ENCODE results near the gene TPK1. TPM values are rescaled to one million over a fixed set of nuclear protein-coding genes. Genes with fewer than 3 reads are reported as not detected.
A peak's percentile ranks its signal among the peaks of the same experiment; 100 is the strongest.

TPK1 gene
- polyA plus RNA-seq, 1 of the 3 experiments (the other 2 are of a cell fraction): 3.3 TPM

DNA sequence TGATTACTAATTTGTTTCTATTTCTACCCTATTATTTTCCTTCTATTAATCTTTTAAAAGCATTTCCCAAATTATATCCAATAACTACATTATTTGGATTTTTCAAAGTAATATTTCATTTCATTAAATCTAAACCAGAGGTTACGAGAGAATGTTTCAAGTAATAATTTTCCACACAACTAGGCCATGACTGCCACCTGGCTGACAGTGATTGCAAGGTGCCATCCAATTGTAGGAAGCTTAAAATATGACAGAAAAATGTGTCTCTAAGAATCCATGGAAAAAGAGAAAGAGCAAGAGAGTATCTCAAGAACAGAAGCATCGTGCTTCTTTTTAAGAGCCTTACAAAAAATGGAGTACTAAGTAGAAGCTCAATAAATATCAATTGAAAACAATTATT is 48.7 kb downstream of the TPK1 start:
- CTCF ChIA-PET: interaction anchor here (0.6 to 1.4 kb wide), 4 partner anchors 10 to 49 kb away, joined by 3 to 4 read pairs (median 3); no protein-coding TSS in a partner anchor
- WGBS (ENCODE audit: low lambda C conversion rate): 22% methylated on average over 2 of the region's 2 CpGs

DNA sequence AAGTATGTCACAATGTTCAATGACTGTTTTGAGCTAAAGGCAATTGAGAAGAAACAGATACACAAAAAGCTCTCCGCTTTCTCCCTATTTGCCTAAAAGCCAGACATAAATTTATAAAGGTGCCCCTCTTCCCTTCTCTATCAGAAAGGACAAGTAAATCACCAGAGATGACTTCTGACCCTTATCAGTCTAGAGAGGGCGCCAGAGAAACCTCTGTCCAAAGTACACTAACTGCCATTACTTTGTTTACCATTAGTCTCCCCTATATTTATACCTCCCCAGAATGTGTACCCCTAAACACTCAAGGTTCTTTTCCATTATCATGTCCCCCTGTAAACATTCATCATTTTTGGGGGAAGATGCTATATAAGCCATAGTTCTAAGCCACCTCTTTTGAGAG is 49.3 kb downstream of the TPK1 start:
- no peaks in the 10 kb centered on the region for H3K4me1 ChIP-seq (ENCODE audit: control insufficient read depth in 1 of 2, insufficient read depth in 2 of 2, low read depth in 1 of 2, low read length in 1 of 2)
- no peak overlapping the region for H2AFZ ChIP-seq (ENCODE audit: low read depth)
- no peak overlapping the region for H3K4me3 ChIP-seq (ENCODE audit: low read depth in 2 of 2, low read length in 1 of 2)
- H3K9ac ChIP-seq: no peak overlapping the region
- ChIA-PET CTCF (interaction anchor here (0.6 to 0.7 kb wide), 2 partner anchors 9 to 92 kb away, joined by 3 read pairs; no protein-coding TSS in a partner anchor), POLR2A (no interaction called here)
- no peak overlapping the region for H3K4me2 ChIP-seq
- H3K9me3 ChIP-seq: no peaks in the 10 kb centered on the region
- peaks cover 3% of the 10 kb centered on the region for H3F3A ChIP-seq (replicated peaks; ENCODE audit: insufficient read depth)
- H3K9me2 ChIP-seq: no peaks in the 10 kb centered on the region
- H3K27ac ChIP-seq (ENCODE audit: low read depth in 2 of 2, low read length in 1 of 2): no peak overlapping the region
- 2% methylated on average over 2 of the region's 2 CpGs for WGBS (ENCODE audit: low lambda C conversion rate)
- H3K27me3 ChIP-seq (ENCODE audit: insufficient read depth): no peaks in the 10 kb centered on the region
- no peaks in the 10 kb centered on the region for H4K20me1 ChIP-seq (ENCODE audit: insufficient read depth)
- no peak for DNase-seq
- H3K36me3 ChIP-seq (replicated peaks in 1 of 2; ENCODE audit: control insufficient read depth in 1 of 2, insufficient read depth in 2 of 2, low read length in 1 of 2): no peaks in the 10 kb centered on the region
- no peaks in the 10 kb centered on the region for H3K79me2 ChIP-seq (ENCODE audit: insufficient read depth)
- TF ChIP-seq, protein P1, sequence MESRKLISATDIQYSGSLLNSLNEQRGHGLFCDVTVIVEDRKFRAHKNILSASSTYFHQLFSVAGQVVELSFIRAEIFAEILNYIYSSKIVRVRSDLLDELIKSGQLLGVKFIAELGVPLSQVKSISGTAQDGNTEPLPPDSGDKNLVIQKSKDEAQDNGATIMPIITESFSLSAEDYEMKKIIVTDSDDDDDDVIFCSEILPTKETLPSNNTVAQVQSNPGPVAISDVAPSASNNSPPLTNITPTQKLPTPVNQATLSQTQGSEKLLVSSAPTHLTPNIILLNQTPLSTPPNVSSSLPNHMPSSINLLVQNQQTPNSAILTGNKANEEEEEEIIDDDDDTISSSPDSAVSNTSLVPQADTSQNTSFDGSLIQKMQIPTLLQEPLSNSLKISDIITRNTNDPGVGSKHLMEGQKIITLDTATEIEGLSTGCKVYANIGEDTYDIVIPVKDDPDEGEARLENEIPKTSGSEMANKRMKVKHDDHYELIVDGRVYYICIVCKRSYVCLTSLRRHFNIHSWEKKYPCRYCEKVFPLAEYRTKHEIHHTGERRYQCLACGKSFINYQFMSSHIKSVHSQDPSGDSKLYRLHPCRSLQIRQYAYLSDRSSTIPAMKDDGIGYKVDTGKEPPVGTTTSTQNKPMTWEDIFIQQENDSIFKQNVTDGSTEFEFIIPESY (IDR thresholded peaks at IDR 0.05; ENCODE audit: borderline replicate concordance, low read depth): no peak
- TF ChIP-seq, protein P2, sequence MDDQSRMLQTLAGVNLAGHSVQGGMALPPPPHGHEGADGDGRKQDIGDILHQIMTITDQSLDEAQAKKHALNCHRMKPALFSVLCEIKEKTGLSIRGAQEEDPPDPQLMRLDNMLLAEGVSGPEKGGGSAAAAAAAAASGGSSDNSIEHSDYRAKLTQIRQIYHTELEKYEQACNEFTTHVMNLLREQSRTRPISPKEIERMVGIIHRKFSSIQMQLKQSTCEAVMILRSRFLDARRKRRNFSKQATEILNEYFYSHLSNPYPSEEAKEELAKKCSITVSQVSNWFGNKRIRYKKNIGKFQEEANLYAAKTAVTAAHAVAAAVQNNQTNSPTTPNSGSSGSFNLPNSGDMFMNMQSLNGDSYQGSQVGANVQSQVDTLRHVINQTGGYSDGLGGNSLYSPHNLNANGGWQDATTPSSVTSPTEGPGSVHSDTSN (IDR thresholded peaks at IDR 0.05): no peak
- TF ChIP-seq NRF1 (IDR thresholded peaks at IDR 0.05; ENCODE audit: low read depth, low read length) (no peak), TEAD4 (IDR thresholded peaks at IDR 0.05; ENCODE audit: borderline replicate concordance, insufficient read depth) (no peak), GABPA (IDR thresholded peaks at IDR 0.05; ENCODE audit: low read depth) (no peak)
- TF ChIP-seq, protein P3, sequence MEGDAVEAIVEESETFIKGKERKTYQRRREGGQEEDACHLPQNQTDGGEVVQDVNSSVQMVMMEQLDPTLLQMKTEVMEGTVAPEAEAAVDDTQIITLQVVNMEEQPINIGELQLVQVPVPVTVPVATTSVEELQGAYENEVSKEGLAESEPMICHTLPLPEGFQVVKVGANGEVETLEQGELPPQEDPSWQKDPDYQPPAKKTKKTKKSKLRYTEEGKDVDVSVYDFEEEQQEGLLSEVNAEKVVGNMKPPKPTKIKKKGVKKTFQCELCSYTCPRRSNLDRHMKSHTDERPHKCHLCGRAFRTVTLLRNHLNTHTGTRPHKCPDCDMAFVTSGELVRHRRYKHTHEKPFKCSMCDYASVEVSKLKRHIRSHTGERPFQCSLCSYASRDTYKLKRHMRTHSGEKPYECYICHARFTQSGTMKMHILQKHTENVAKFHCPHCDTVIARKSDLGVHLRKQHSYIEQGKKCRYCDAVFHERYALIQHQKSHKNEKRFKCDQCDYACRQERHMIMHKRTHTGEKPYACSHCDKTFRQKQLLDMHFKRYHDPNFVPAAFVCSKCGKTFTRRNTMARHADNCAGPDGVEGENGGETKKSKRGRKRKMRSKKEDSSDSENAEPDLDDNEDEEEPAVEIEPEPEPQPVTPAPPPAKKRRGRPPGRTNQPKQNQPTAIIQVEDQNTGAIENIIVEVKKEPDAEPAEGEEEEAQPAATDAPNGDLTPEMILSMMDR (IDR thresholded peaks at IDR 0.05): peak; percentile 25

More for the DNA sequence above, 48.7 kb downstream of the TPK1 start:
- H3K27ac ChIP-seq (ENCODE audit: low read depth in 2 of 2, low read length in 1 of 2): no peak overlapping the region
- H3K9me2 ChIP-seq: no peaks in the 10 kb centered on the region
- POLR2A ChIA-PET: no interaction called here
- no peak overlapping the region for H3K9ac ChIP-seq
- no peak overlapping the region for H2AFZ ChIP-seq (ENCODE audit: low read depth)
- H3K36me3 ChIP-seq (replicated peaks in 1 of 2; ENCODE audit: control insufficient read depth in 1 of 2, insufficient read depth in 2 of 2, low read length in 1 of 2): no peaks in the 10 kb centered on the region
- peaks cover 3% of the 10 kb centered on the region for H3F3A ChIP-seq (replicated peaks; ENCODE audit: insufficient read depth)
- H3K4me2 ChIP-seq: no peak overlapping the region
- TF ChIP-seq, protein P4, sequence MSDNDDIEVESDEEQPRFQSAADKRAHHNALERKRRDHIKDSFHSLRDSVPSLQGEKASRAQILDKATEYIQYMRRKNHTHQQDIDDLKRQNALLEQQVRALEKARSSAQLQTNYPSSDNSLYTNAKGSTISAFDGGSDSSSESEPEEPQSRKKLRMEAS (IDR thresholded peaks at IDR 0.05; ENCODE audit: low read depth): no peak
- TF ChIP-seq NRF1 (IDR thresholded peaks at IDR 0.05; ENCODE audit: low read depth, low read length) (no peak), RAD21 (IDR thresholded peaks at IDR 0.05; ENCODE audit: low read length) (peak; percentile 17; the same call in 1 of the 2 replicates), CHD2 (IDR thresholded peaks at IDR 0.05; ENCODE audit: low read length, partially characterized antibody) (no peak), NFIC (IDR thresholded peaks at IDR 0.05; ENCODE audit: borderline replicate concordance) (no peak), JUND (IDR thresholded peaks at IDR 0.05) (no peak), FOXM1 (IDR thresholded peaks at IDR 0.05; ENCODE audit: low read depth) (no peak)
- H3K4me1 ChIP-seq (ENCODE audit: control insufficient read depth in 1 of 2, insufficient read depth in 2 of 2, low read depth in 1 of 2, low read length in 1 of 2): no peaks in the 10 kb centered on the region
- DNase-seq: no peak
- H3K9me3 ChIP-seq: no peaks in the 10 kb centered on the region
- no peaks in the 10 kb centered on the region for H3K79me2 ChIP-seq (ENCODE audit: insufficient read depth)
- H3K27me3 ChIP-seq (ENCODE audit: insufficient read depth): no peaks in the 10 kb centered on the region
- H3K4me3 ChIP-seq (ENCODE audit: low read depth in 2 of 2, low read length in 1 of 2): no peak overlapping the region
- no peaks in the 10 kb centered on the region for H4K20me1 ChIP-seq (ENCODE audit: insufficient read depth)
